HG03280 (cell line): ENCODE data around the gene OR6N2.

Experiments used
- ATAC-seq: cut with Tn5 transposase; IDR thresholded peaks from one replicate; pipeline ENCODE4 v1.9.1; 2021; ENCODE audit warnings: mild to moderate bottlenecking, moderate library complexity; ENCODE audit not compliant: unreplicated experiment

OR6N2 gene

GRCh38 chr1:158781104-158781503 lies at the start of gene OR6N2:
OR6N2 (minus strand) TSS chr1:158781204; CDS start chr1:158777635, 3,569 bp downstream.
- ATAC-seq, result no peak

GRCh38 chr1:158830074-158830677 lies 49.2 kb upstream of the OR6N2 start:
- no peak for ATAC-seq

- no peak for ATAC-seq
Observed at GRCh38 chr1:158821723-158822122, 40.7 kb upstream of the OR6N2 start.

GRCh38 chr1:158819461-158820443 lies 38.7 kb upstream of the OR6N2 start:
- ATAC-seq, result peak; percentile 81

GRCh38 chr1:158818975-158819431 lies 38.0 kb upstream of the OR6N2 start:
- ATAC-seq, result no peak

- ATAC-seq, result no peak
Observed at GRCh38 chr1:158818560-158818959, 37.6 kb upstream of the OR6N2 start.

- no peak for ATAC-seq
Observed at GRCh38 chr1:158814970-158815369, 34.0 kb upstream of the OR6N2 start.

- no peak for ATAC-seq
Observed at GRCh38 chr1:158813164-158813563, 32.2 kb upstream of the OR6N2 start.

GRCh38 chr1:158812336-158812735 lies 31.3 kb upstream of the OR6N2 start:
- no peak for ATAC-seq

GRCh38 chr1:158810311-158810710 lies 29.3 kb upstream of the OR6N2 start:
- no peak for ATAC-seq

- ATAC-seq, result no peak
Observed at GRCh38 chr1:158809862-158810261, 28.9 kb upstream of the OR6N2 start.

- no peak for ATAC-seq
Observed at GRCh38 chr1:158809256-158809655, 28.3 kb upstream of the OR6N2 start.

GRCh38 chr1:158806916-158807536 lies 26.0 kb upstream of the OR6N2 start:
- ATAC-seq, result no peak

GRCh38 chr1:158803678-158804077 lies 22.7 kb upstream of the OR6N2 start:
- no peak for ATAC-seq

GRCh38 chr1:158801396-158801795 lies 20.4 kb upstream of the OR6N2 start:
- no peak for ATAC-seq

GRCh38 chr1:158800526-158800925 lies 19.5 kb upstream of the OR6N2 start:
- no peak for ATAC-seq

- no peak for ATAC-seq
Observed at GRCh38 chr1:158799689-158800088, 18.7 kb upstream of the OR6N2 start.

- ATAC-seq, result no peak
Observed at GRCh38 chr1:158798531-158798930, 17.5 kb upstream of the OR6N2 start.

GRCh38 chr1:158794247-158794646 lies 13.2 kb upstream of the OR6N2 start:
- ATAC-seq, result no peak

GRCh38 chr1:158793604-158794003 lies 12.6 kb upstream of the OR6N2 start:
- no peak for ATAC-seq
